DOHH2 (cell line): ENCODE data around the gene COPZ2.

Experiments
- CTCF ChIP-seq: fragments of 200-600 bp; sonication (generic); IDR thresholded peaks from one replicate; pipeline ENCODE4 v1.5.1; 2014; ENCODE audit warnings: antibody characterized with exemption, mild to moderate bottlenecking, low read depth, low read length; ENCODE audit not compliant: poor library complexity, severe bottlenecking
- EZH2phosphoT487 ChIP-seq: fragments of 200-600 bp; sonication (generic); IDR thresholded peaks from 2 replicates; pipeline ENCODE4 v1.6.1; 2017; ENCODE audit warnings: borderline replicate concordance, mild to moderate bottlenecking, antibody characterized with exemption, low read length, moderate library complexity, mixed read lengths

GRCh38 chr17:47992216-47992615 lies 45.4 kb downstream of the COPZ2 start:
- TF ChIP-seq CTCF, result no peak
- no peak for TF ChIP-seq EZH2phosphoT487
